Endothelial cell of umbilical vein (primary cell): Measurements from ENCODE around the gene GBE1.

ENCODE experiments used
- POLR2AphosphoS5 ChIP-seq: IDR thresholded peaks from 2 replicates; pipeline ENCODE4 v1.6.1; 2012; ENCODE audit warnings: low read depth, mild to moderate bottlenecking, control low read depth, low read length, moderate library complexity; ENCODE audit not compliant: insufficient read depth
- TF ChIP-seq, protein P1 (sequence below): IDR thresholded peaks from 2 replicates; pipeline ENCODE4 v1.6.1; 2011; ENCODE audit not compliant: insufficient read depth, insufficient read length

DNA sequence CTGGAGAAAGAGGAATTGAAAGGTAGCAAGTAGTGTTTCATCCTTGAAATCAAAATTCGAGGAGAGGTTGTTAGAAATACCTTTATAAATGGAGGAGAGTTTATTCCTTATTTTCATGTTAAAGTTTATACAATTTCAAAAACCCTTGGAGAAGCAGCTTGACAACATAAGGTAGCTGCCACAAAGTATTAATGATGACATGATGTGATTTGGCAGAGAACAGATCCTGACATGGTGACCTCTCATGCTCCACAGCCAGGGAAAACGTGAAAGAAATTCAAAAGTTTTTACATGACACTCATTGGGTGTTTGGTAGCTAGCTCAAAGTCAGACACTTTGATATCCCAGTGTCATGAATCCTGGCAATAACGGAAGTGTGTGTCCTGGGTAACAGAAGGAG is 320.8 kb downstream of the GBE1 start:
- TF ChIP-seq, protein P1, sequence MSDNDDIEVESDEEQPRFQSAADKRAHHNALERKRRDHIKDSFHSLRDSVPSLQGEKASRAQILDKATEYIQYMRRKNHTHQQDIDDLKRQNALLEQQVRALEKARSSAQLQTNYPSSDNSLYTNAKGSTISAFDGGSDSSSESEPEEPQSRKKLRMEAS = no peak
- TF ChIP-seq POLR2AphosphoS5 = no peak
